Hepatocyte (in vitro differentiated cells): Measurements from ENCODE around the gene RPTN. TPM values are rescaled to one million over a fixed set of nuclear protein-coding genes. Genes with fewer than 3 reads are reported as not detected.

Experiments used
- DNase-seq: peaks from one replicate; pipeline ENCODE4 v3.0.0-alpha.2; 2016; ENCODE audit warnings: low spot score
- H2AFZ ChIP-seq: fragments of 200-600 bp; sonication (generic); 2 replicates; pipeline ENCODE4 v1.6.0; 2016; ENCODE audit warnings: antibody characterized with exemption, mild to moderate bottlenecking
- H3K27ac ChIP-seq: fragments of 200-600 bp; sonication (generic); 2 replicates; pipeline ENCODE4 v1.5.1; 2016; ENCODE audit warnings: mild to moderate bottlenecking
- H3K27me3 ChIP-seq: fragments of 200-600 bp; sonication (generic); 2 replicates; pipeline ENCODE4 v1.6.1; 2016
- H3K36me3 ChIP-seq: fragments of 200-600 bp; sonication (generic); replicated peaks from 2 replicates; pipeline ENCODE4 v1.5.1; 2016; ENCODE audit warnings: low read depth; ENCODE audit not compliant: insufficient read depth
- H3K4me1 ChIP-seq: fragments of 200-600 bp; sonication (generic); 2 replicates; pipeline ENCODE4 v1.5.1; 2016; ENCODE audit warnings: mild to moderate bottlenecking, moderate library complexity; ENCODE audit not compliant: insufficient read depth
- H3K4me2 ChIP-seq: fragments of 200-600 bp; sonication (generic); 2 replicates; pipeline ENCODE4 v1.6.0; 2016
- H3K4me3 ChIP-seq: fragments of 200-600 bp; sonication (generic); 2 replicates; pipeline ENCODE4 v1.5.1; 2016; ENCODE audit warnings: mild to moderate bottlenecking
- H3K79me2 ChIP-seq: fragments of 200-600 bp; sonication (generic); 2 replicates; pipeline ENCODE4 v1.6.0; 2017; ENCODE audit warnings: mild to moderate bottlenecking
- H3K9me2 ChIP-seq: fragments of 200-600 bp; sonication (generic); replicated peaks from 2 replicates; pipeline ENCODE4 v1.6.0; 2017; ENCODE audit warnings: mild to moderate bottlenecking; ENCODE audit not compliant: insufficient read depth
- H3K9me3 ChIP-seq: fragments of 200-600 bp; sonication (generic); 2 replicates; pipeline ENCODE4 v1.5.1; 2016; ENCODE audit warnings: low read depth, mild to moderate bottlenecking
- H4K20me1 ChIP-seq: fragments of 200-600 bp; sonication (generic); 2 replicates; pipeline ENCODE4 v1.6.0; 2016; ENCODE audit warnings: mild to moderate bottlenecking; ENCODE audit not compliant: insufficient read depth, poor library complexity, severe bottlenecking
- CTCF ChIP-seq: fragments of 200-600 bp; sonication (generic); IDR thresholded peaks from 2 replicates; pipeline ENCODE4 v1.5.1; 2016; ENCODE audit warnings: antibody characterized with exemption, mild to moderate bottlenecking; ENCODE audit not compliant: poor library complexity
- EZH2 ChIP-seq: fragments of 200-600 bp; sonication (generic); IDR thresholded peaks from 2 replicates; pipeline ENCODE4 v1.6.1; 2016; ENCODE audit warnings: antibody characterized with exemption, mild to moderate bottlenecking, borderline replicate concordance
- EZH2phosphoT487 ChIP-seq: fragments of 200-600 bp; sonication (generic); IDR thresholded peaks from one replicate; pipeline ENCODE4 v1.6.1; 2018; ENCODE audit warnings: antibody characterized with exemption, mild to moderate bottlenecking, low read depth, moderate library complexity; ENCODE audit not compliant: unreplicated experiment, severe bottlenecking
- WGBS: methylation state at CpG from one replicate; pipeline ENCODE4 v1.1.6; 2016; ENCODE audit warnings: low lambda C conversion rate; ENCODE audit errors: missing lambda C conversion rate; 5-methylcytosine and 5-hydroxymethylcytosine counted together
- polyA plus RNA-seq: library from polyadenylated mRNA; unstranded; fragments of >200 nt; fragmentation: Nextera tagmentation; extraction: Ambion mirVana; gene quantifications from 2 replicates; pipeline ENCODE4 v1.2.1, GENCODE V29; 2016
- total RNA-seq: library from RNA; depleted of rRNA; stranded (reverse); fragments of >200 nt; gene quantifications from 2 replicates; pipeline ENCODE4 v1.2.3, GENCODE V29; 2014

The RPTN gene
- total and polyA plus RNA-seq, 2 experiments from 2014 or later: not detected

- Histone ChIP-seq H3K4me1 (no peaks in the 10 kb centered on the region), H3K79me2 (no peaks in the 10 kb centered on the region), H3K9me2 (no peaks in the 10 kb centered on the region), H3K36me3 (no peaks in the 10 kb centered on the region), H2AFZ (no peak overlapping the region), H3K9me3 (no peaks in the 10 kb centered on the region), H3K27me3 (no peaks in the 10 kb centered on the region), H3K27ac (no peak overlapping the region), H3K4me2 (no peak overlapping the region), H4K20me1 (no peaks in the 10 kb centered on the region), H3K4me3 (no peak overlapping the region)
- TF ChIP-seq CTCF: no peak
- no peak for TF ChIP-seq EZH2phosphoT487
- no peak for TF ChIP-seq EZH2
- DNase-seq: no peak
- 48% methylated on average over 1 of the region's 1 CpG for WGBS
Observed at GRCh38 chr1:152162792-152163463, 3.9 kb upstream of the RPTN start.

- no peak for TF ChIP-seq EZH2
- TF ChIP-seq CTCF: no peak
- no peak for TF ChIP-seq EZH2phosphoT487
- H2AFZ ChIP-seq: no peak overlapping the region
- H4K20me1 ChIP-seq: no peaks in the 10 kb centered on the region
- H3K4me3 ChIP-seq: no peak overlapping the region
- no peak overlapping the region for H3K4me2 ChIP-seq
- no peak overlapping the region for H3K27ac ChIP-seq
- 56% methylated on average over 3 of the region's 3 CpGs for WGBS
- H3K4me1 ChIP-seq: no peaks in the 10 kb centered on the region
- no peaks in the 10 kb centered on the region for H3K27me3 ChIP-seq
- no peaks in the 10 kb centered on the region for H3K36me3 ChIP-seq
- DNase-seq: no peak
- no peaks in the 10 kb centered on the region for H3K79me2 ChIP-seq
- no peaks in the 10 kb centered on the region for H3K9me3 ChIP-seq
- no peaks in the 10 kb centered on the region for H3K9me2 ChIP-seq
Observed at GRCh38 chr1:152160576-152160975, 1.5 kb upstream of the RPTN start.

DNA sequence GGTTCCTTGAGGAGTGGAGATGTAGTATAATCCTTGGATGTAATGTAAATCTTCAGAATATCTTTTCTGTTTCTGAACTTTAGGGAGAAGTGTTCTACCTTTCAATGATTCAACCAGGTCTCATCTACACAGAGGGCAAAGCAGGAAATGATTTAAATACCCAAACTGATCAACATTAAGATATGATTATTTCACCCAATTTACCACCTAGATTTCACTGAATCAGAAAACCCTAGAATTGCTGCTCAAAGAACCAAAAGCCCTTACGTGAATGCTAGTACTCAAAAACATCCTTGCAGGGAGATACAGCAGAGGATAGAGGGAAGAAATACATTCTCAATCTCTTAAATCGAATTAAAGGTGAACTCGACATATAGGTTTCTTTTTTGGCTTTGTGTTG is 5.0 kb downstream of the RPTN start:
- no peak overlapping the region for H2AFZ ChIP-seq
- DNase-seq: no peak

More for the DNA sequence above, 5.0 kb downstream of the RPTN start:
- Histone ChIP-seq H4K20me1 (no peaks in the 10 kb centered on the region), H3K36me3 (no peaks in the 10 kb centered on the region), H3K4me1 (no peaks in the 10 kb centered on the region), H3K9me3 (no peaks in the 10 kb centered on the region), H3K4me2 (no peak overlapping the region), H3K27ac (no peak overlapping the region), H3K4me3 (no peak overlapping the region), H3K9me2 (no peaks in the 10 kb centered on the region), H3K79me2 (no peaks in the 10 kb centered on the region), H3K27me3 (no peaks in the 10 kb centered on the region)
- TF ChIP-seq EZH2phosphoT487: no peak
- TF ChIP-seq EZH2: no peak
- TF ChIP-seq CTCF: no peak
- WGBS: 52% methylated on average over 3 of the region's 3 CpGs
